ENCODE results near the gene ART4. TPM values are rescaled to one million over a fixed set of nuclear protein-coding genes. Genes with fewer than 3 reads are reported as not detected.

Gene ART4
- total and polyA plus RNA-seq, 2 donors (not counting 3 experiments of a cell fraction or from before 2014, with no cell fraction given) = 12.5 to 54.7 TPM

DNA sequence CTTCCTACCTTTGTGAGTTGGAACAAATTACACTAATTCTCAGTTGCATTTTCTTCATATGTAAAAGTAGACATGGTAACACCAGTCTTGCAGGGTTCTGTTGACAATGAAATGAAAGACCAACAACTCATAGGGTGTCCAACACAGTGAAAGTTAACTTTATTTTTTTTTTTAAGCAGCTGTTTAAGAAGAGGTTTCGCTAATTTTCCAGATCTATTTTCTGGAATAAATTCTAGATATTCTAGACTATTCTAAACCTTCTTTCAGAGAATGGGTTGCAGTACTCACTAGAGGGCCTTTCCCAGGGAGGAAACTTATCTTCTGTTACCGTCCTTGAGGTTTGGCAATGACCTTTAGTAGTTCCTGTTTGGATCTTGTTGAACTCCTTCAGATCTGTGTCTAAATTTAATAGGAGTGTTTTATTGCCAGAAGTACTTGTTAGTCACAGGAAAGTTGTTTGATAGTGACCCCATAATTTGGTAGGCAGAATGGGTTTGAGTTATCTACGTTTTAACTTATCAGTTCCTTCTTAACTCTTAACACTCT, 2.8 kb upstream of the ART4 start:
- no peak overlapping the region for H3K27ac ChIP-seq (ENCODE audit: insufficient read depth, low read depth, low read length)
- peaks cover 65% of the 10 kb centered on the region for H3K4me1 ChIP-seq (ENCODE audit: control insufficient read depth, extremely low read depth, insufficient read depth, low read length)
- H3K4me3 ChIP-seq (replicated peaks in 1 of 3; ENCODE audit: insufficient read depth in 1 of 3, low read depth in 1 of 3, low read length in 3 of 3) = no peak overlapping the region
- dilution Hi-C loops (cut with MboI; ENCODE audit: extremely low pct_ligation_motif_present, low sequenced_read_pairs) = no loop called here
- peaks cover 7% of the 10 kb centered on the region for H3K79me2 ChIP-seq (ENCODE audit: control insufficient read depth, insufficient read depth, low read length)
- no peak for FAIRE-seq
- H3K9me1 ChIP-seq (replicated peaks; ENCODE audit: control insufficient read depth, extremely low read depth, insufficient read depth, low read length) = no peaks in the 10 kb centered on the region
- DNase-seq (ENCODE audit: low read depth, low spot score) = peak; percentile 73
- TF ChIP-seq FOS (IDR thresholded peaks at IDR 0.05; ENCODE audit: borderline replicate concordance, insufficient read depth, low read length) = no peak
- TF ChIP-seq GATA2 (IDR thresholded peaks at IDR 0.05; ENCODE audit: insufficient read depth, insufficient read length, low read depth, low read length) = peak; percentile 47
- no peak for TF ChIP-seq MYC (IDR thresholded peaks at IDR 0.05; ENCODE audit: low read depth, low read length)
- TF ChIP-seq, protein P1, sequence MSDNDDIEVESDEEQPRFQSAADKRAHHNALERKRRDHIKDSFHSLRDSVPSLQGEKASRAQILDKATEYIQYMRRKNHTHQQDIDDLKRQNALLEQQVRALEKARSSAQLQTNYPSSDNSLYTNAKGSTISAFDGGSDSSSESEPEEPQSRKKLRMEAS (IDR thresholded peaks at IDR 0.05; ENCODE audit: insufficient read depth, insufficient read length) = no peak
- TF ChIP-seq, protein P2, sequence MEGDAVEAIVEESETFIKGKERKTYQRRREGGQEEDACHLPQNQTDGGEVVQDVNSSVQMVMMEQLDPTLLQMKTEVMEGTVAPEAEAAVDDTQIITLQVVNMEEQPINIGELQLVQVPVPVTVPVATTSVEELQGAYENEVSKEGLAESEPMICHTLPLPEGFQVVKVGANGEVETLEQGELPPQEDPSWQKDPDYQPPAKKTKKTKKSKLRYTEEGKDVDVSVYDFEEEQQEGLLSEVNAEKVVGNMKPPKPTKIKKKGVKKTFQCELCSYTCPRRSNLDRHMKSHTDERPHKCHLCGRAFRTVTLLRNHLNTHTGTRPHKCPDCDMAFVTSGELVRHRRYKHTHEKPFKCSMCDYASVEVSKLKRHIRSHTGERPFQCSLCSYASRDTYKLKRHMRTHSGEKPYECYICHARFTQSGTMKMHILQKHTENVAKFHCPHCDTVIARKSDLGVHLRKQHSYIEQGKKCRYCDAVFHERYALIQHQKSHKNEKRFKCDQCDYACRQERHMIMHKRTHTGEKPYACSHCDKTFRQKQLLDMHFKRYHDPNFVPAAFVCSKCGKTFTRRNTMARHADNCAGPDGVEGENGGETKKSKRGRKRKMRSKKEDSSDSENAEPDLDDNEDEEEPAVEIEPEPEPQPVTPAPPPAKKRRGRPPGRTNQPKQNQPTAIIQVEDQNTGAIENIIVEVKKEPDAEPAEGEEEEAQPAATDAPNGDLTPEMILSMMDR (IDR thresholded peaks at IDR 0.05; ENCODE audit: extremely low read depth in 1 of 2, insufficient read depth in 1 of 2, low read depth in 1 of 2, low read length in 2 of 2) = no peak
- POLR2A ChIA-PET = no interaction called here
- no peaks in the 10 kb centered on the region for H3K9me3 ChIP-seq (replicated peaks; ENCODE audit: control insufficient read depth, insufficient read depth, low read length)
- H3K36me3 ChIP-seq (ENCODE audit: control insufficient read depth in 2 of 2, extremely low read depth in 1 of 2, insufficient read depth in 2 of 2, low read length in 2 of 2) = no peaks in the 10 kb centered on the region
- peak overlapping the region; percentile 7 for H2AFZ ChIP-seq (ENCODE audit: low read depth, low read length)
- no TSS peak for BruUV-seq (replicated peaks)
- CTCF ChIA-PET = interaction anchor here (0.7 to 7.4 kb wide), 20 partner anchors 10 to 381 kb away, joined by 3 to 97 read pairs (median 4); partner anchors contain the start of genes ARHGDIB and RERG
- no peak overlapping the region for H3K9ac ChIP-seq (replicated peaks; ENCODE audit: extremely low read depth, insufficient read depth, low read length)
- H4K20me1 ChIP-seq (replicated peaks; ENCODE audit: control insufficient read depth, extremely low read depth, insufficient read depth, low read length) = no peaks in the 10 kb centered on the region
- H3K4me2 ChIP-seq (ENCODE audit: insufficient read depth, low read length) = peak overlapping the region; percentile 19
- H3K27me3 ChIP-seq (ENCODE audit: control insufficient read depth in 2 of 2, insufficient read depth in 2 of 2, low read length in 2 of 2) = no peaks in the 10 kb centered on the region
- intact Hi-C loops (cut with micrococcal nuclease) = no loop called here
